GM21367 (cell line): Measurements from ENCODE around the gene TBC1D5.
"Not testable (repeated sequence)": the region's sequence is repeated elsewhere in the genome, so short reads cannot be mapped to it uniquely, and the experiment has no call there.

ENCODE experiments used
- ATAC-seq: cut with Tn5 transposase; IDR thresholded peaks from one replicate; pipeline ENCODE4 v1.9.1; 2021; ENCODE audit not compliant: unreplicated experiment

TBC1D5 gene

DNA sequence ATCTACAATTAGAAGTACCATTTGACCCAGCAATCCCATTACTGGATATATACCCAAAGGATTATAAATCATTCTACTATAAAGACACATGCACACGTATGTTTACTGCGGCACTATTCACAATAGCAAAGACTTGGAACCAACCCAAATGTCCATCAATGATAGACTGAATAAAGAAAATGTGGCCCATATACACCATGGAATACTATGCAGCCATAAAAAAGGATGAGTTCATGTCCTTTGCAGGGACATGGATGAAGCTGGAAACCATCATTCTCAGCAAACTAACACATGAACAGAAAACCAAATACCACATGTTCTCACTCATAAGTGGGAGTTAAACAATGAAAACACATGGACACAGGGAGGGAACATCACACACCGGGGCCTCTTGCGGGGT lies 92.7 kb downstream of the TBC1D5 start:
- not testable (repeated sequence) for ATAC-seq

DNA sequence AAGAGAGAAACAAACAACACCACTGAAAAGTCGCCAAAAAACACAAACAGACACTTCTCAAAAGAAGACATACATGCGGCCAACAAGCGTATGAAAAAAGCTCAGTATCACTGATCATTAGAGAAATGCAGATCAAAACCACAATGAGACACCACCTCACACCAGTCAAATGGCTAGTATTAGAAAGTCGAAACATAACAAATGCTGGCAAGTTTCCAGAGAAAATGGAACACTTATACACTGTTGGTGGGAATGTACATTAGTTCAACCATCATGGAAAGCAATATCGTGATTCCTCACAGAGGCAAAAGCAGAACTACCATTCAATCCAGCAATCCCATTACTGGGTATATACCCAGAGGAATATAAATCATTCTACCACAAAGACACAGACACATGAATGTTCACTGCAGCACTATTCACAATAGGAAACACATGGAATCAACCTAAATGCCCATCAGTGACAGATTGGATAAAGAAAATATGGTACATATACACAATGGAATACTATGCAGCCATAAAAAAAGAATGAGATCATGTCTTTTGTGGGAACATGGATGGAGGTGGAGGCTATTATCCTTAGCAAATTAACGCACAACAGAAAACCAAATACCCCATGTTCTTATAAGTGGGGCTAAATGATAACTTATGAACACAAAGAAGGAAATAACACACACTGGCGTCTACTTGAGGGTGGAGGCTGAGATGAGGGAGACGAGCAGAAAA lies 93.6 kb downstream of the TBC1D5 start:
- ATAC-seq, result not testable (repeated sequence)

DNA sequence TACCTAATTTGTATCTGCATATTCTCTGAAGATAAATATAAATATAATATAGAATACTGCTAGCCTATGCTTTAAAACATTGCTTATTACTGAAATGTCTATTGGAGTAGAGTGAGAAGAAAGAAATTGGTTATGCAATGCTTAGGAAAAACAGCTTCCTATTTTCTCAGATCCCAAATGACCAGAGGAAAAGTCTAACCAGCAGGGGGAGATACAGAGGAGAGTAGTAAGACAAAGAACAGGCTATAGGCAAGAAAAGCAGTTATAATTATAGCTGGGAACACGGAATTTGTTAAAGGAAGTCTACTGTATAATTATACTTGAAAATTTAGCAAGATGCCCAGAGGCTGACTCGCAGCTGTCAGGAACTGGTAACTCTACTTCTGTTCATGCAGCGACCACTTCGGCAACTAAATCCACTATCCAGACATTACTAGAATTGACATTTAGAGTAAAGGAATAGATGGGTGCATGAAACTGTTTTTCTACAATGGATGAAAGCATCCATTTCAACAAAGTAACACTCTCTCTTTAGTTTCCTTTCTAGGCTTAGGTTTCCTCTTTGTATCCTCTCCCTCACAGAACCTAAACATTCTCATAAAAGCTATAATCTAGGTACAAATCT lies 97.2 kb downstream of the TBC1D5 start:
- ATAC-seq, result no peak

DNA sequence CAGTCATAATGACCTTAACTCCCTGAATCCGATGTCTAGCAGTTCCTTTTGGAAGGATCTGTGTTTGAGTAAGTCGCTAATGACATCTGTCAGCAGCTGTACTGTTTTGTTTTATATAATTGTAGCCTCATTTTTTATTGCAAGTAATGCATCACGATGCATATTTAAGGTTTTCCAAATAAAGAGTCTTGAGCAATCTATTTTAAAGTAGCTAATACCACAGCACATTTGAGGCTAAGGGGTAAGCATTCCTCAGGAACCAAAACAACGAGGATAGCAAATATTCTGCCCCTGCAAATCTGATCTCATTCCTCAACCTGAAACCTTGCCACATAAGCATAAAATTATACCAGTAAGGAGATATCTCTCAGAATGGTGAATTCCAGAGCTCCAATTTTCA lies 98.7 kb downstream of the TBC1D5 start:
- ATAC-seq, result no peak

DNA sequence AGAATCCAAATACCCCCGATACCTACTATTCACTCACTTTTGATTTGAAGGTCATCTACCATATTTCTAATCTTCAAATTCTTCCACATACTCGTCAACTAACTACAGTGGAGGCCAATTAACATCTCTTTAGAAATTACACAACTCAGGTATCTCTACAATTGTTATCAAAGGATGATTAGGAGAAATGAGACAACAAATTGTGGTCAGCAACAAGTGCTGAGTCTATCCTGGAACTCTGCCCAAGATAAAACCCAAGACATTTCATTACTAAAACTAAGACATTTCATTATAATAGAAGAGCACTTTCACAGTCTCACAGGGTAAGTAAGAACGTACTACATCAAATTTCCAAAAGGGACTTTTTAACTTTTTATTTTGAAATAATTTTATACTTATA lies 100.0 kb downstream of the TBC1D5 start:
- no peak for ATAC-seq

DNA sequence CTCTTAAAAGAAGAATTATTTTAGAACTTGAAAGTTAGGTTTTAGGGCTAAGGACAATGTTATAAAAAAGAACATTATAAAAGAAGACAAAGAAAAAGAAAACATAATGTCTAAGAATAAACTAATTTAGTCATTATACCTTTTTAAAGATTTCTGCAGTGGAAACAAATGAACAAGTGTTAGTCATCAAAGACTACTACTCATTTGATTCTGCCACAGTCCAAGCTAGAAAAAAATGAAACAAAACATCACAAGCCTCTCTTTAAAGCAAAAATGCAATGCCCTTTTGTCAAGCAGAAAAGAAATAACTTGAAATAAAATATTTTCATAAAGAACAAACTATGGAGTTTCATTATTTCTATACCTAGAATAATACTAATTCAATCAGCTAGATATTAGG lies 102.0 kb downstream of the TBC1D5 start:
- ATAC-seq, result no peak

DNA sequence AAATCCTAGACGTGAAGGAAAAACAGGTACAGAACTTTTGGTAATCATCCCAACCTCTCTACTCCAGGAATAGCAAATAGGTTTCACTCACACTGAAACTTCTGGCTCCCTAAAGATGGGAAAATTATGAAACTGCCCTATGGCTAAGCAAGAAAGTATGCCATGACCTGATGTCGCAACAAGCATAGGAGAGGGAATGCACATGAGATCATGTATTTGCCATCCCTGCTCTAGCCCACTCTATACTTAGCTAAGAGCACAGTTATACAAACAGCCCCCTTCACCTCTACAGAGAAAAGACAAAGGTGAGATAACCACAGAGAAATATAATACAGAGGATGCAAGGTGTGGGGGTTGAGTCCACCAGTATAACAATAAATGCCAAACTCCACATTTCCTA lies 102.7 kb downstream of the TBC1D5 start:
- no peak for ATAC-seq

DNA sequence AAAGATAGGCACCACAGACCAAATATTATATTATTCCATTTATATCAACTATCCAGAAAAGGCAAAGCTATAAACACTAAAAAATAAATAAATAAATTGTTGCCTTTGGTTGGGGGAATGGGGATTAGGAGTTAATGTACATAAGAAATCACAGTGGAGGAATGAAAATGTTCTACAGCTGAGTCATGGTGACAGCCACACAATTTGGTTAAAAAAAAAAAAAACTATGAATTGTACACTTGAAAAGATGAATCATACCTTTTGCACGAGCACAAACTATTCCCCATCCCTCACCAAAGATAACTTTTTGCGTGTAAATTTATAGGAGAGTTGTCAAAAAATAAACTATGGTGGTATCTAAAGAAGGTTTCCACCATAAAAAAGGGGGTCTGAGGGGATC lies 103.2 kb downstream of the TBC1D5 start:
- ATAC-seq, result no peak

DNA sequence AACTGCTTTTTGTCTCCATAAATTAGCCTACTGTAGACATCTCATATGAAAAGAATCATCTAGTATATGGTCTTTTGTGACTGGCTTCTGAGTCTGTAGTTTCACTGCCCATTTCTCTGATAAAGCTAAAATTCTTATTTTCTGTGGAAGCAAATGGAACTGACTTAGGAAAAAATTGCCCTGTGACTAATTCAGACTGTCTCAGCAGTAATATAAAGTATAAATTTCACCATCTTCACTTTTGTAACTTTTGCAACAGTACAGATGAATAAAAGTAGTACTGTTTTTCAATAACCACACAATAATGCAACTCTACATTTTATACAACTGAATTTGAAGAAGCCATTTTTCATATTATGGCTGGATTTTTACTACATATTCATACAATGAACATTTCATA lies 104.1 kb downstream of the TBC1D5 start:
- ATAC-seq, result no peak

DNA sequence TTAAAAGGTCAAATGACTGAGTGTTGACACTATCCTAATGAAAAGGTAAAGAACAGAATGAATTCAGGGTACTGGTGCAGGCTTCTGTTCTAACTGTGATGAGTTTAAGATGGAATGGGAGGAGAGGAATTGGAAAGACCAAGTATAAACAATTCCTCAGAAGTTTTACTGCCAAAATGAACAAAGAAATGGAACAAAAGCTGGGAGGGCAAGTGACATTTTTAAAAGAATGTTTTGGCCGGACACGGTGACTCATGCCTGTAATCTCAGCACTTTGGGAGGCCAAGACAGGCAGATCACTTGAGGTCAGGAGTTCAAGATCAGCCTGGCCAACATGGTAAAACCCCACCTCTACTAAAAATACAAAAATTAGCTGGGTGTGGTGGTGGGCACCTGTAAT lies 106.8 kb downstream of the TBC1D5 start:
- ATAC-seq, result not testable (repeated sequence)

DNA sequence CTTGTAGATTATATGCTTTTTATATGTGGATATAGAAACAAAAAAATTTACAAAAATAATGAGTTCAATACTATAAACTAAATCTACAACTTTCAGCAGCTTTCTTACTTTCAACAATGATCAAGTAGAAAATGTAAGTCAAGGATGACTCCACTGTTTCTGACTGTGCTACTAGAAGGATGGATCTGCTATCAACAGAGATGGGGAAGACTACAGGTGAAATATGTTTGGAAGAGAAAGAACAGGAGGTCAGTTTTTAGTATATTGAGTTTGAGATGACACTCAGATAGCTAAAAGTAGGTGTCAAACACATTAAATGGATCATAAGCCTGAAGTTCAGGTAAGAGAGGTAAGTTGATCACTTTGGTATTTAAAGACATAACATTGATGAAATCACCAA lies 107.5 kb downstream of the TBC1D5 start:
- ATAC-seq, result no peak

DNA sequence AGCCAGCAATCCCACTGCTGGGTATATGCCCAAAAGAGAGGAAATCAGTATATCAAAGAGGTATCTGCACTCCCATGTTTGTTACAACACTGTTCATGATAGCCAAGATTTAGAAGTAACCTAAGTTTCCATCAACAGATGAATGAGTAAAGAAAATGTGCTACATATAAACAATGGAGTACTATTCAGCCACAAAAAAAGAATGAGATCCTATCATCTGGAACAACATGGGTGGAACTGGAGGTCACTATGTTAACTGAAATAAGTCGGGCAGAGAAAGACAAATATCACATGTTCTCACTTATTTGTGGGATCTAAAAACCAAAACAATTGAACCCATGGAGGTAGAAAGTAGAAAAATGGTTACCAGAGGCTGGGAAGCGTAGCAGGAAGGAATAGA lies 108.2 kb downstream of the TBC1D5 start:
- no peak for ATAC-seq

DNA sequence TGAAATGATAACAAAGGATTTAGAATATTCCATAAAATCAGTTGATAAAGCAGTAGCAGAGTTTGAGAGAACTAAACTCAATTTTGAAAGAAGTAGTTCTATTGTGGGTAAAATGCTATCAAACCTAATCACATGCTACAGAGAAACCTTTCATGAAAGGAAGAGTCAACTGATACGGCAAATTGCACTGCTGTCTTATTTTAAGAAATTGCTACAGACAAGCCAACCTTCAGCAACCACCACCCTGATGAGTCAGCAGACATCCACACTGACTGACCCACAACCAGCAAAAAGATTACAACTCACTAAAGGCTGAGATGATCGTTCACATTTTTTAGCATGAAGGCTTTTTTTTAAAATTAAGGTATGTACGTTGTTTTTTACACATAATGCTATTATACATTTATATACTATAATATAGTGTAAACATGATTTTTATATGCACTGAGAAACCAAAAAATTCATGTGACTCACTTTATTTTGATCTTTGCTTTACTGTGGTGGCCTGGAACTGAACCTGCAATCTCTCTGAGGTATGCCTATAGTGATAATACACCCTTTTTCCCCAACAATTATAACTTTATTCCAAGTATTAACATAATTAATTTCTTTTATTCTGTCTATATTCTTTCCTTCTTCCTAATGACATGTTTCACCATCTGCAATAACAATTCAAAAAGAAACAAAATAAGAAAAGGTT lies 109.9 kb downstream of the TBC1D5 start:
- no peak for ATAC-seq

DNA sequence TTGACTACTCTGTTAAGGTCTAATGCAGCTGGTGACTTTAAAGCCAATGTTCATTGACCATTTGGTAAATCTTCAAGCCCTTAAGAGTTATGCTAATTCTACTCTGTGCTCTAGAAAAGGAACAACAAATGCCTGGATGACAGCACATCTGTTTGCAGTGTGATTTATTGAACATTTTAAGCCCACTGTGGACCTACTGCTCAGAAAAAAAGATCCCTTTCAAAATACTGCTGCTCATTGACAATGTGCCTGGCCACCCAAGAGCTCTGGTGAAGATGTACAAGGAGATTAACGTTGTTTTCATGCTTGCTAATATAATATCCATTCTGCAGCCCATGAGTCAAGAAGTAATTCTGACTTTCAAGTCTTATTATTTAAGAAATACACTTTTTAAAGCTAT lies 110.8 kb downstream of the TBC1D5 start:
- no peak for ATAC-seq

DNA sequence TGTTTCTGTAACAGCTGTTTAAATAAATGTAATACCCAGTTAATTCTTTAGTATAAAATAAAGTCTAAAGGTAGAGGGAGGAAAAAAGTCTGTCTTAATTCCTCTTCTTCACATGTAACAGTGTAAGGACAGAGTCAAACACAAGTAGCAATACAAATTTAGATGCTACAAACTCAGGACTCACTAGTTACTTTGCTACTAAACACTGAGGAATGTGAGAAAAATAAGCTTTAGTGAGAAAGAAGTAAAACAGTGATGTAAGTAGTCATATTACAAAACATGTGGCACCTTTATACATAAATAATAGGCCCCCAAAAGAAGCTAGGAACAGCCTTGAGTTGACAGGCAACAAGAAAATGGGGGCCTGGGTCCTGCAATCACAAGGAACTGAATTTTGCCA lies 113.0 kb downstream of the TBC1D5 start:
- no peak for ATAC-seq

DNA sequence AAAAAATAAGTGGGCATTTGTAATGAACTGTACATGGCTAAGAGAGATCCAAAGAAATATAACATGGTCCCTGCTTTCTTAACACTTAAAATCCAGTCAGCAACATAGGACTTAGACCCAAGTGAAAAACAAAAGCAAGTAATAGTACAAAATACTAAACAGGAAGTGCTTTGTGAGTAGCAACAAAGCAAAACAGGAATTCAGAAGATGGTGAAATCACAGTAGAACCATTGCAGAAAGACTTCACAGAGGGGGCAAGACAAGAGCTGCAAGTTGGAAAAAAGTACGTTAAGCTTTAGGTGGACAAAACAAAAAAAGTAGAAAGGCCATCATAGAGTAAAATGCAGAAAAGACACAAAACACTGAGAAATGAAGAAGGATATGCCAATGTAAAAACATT lies 116.0 kb downstream of the TBC1D5 start:
- no peak for ATAC-seq

DNA sequence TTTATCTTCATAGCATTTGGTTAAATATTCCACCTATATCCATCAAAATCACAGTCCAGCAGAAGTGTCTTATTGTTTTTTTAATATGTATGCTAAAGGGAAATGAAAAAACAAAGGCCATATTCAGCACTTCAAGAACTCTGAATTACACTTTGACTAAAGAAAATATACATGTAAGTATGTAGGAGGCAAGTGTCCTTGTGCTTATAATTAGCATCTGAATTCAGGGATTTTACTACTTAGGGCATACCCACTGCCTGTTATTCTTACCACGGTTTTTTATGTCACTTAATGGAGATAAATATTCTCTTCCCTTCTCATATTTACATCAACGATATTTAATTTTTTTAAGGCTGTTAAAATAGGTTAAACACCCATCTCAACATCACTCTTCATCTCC lies 117.3 kb downstream of the TBC1D5 start:
- no peak for ATAC-seq

DNA sequence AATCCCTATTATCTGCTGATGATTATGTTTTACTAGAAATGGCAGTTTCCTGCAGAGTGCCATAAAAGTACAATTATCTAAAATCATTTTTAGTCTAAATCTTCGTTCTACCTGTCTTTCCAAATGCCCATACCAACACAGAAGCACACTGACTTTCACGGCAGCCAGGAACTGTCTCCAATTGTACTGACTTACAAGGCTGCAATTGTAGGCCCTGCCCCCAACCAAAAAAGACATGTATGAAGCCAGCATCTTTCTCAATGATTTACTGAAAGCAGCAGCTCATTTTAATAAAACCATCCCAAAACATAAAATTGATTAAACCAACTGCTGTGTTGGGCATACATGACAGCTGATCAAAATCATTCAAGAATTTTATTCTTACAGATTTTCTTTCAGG lies 119.0 kb downstream of the TBC1D5 start:
- no peak for ATAC-seq

DNA sequence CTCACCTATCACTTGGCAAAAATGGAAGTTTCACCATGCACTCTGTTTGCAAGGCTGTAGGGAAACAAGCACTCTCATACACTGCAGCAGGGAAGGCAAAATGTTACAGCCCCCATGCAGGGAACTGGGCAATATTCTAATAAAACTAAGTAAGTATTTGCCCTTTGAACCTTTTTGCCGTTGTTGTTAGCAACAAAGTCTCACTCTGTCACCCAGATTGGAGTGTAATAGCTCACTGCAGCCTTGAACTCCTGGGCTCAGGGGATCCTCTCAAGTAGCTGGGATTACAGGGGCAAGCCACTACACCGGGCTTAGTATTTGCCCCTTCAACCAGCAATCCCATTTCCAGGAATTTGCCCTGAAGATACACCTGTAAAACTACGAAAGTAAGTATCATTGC lies 122.5 kb downstream of the TBC1D5 start:
- ATAC-seq, result no peak

DNA sequence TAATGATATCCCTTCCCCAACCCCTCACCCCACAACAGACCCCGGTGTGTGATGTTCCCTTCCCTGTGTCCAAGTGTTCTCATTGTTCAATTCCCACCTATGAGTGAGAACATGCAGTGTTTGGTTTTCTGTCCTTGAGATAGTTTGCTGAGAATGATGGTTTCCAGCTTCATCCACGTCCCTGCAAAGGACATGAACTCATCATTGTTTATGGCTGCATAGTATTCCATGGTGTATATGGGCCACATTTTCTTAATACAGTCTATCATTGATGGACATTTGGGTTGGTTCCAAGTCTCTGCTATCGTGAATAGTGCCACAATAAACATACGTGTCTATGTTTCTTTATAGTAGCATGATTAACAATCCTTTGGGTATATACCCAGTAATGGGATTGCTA lies 129.4 kb downstream of the TBC1D5 start:
- not testable (repeated sequence) for ATAC-seq

DNA sequence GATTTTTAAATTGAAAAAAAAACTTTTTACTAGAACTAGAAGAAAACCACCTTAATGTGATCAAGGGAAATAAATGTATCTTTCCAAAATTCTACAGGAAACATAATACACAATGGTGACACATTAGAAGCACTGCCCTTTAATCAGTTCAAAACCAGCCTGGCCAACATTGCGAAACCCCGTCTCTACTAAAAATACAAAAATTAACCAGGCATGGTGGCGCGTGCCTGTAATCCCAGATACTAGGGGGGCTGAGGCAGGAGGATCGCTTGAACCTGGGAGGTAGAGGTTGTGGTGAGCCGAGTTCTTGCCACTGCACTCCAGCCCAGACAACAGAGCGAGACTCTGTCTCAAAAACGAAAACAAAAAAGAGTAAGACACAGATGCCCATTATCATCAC lies 134.5 kb downstream of the TBC1D5 start:
- ATAC-seq, result no peak

DNA sequence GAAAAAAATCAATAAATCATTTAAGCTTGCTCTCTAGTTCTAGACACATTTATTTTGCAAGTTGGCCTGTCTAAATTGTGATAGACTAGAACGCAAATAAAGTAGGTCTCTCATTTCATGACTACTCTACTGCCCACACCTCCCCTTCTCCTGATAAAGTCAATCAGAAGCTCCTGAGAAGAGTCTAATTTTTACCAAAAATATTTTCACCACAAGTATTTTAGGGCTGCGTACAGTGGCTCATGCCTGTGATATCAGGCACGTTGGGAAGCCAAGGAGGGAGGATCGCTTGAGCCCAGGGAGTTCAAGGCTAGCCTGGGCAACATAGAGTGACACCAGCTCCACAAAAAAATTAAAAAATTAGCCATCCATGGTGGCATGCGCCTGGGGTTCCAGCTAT lies 136.5 kb downstream of the TBC1D5 start:
- ATAC-seq, result no peak
